A549 (cell line): ENCODE data around the gene CSGALNACT2. TPM values are rescaled to one million over a fixed set of nuclear protein-coding genes. Genes with fewer than 3 reads are reported as not detected.

ENCODE experiments used
- ATAC-seq, 2 experiments: fragments of 200-7000 bp in 1 of 2; fragments of >200 bp in 1 of 2; cut with Nextera tagmentation in 1 of 2; cut with Tn5 transposase in 1 of 2; 3 replicates each; pipeline versions ENCODE4 v1.8.0 to v1.9.1; 2018 to 2020; ENCODE audit warnings: mild to moderate bottlenecking in 1 of 2, moderate library complexity in 1 of 2
- CTCF ChIA-PET: fragments of 300-600 bp; sonication (Branson Sonifier 250); formaldehyde crosslinking; extraction: SDS; loops from one replicate; lab custom pipeline; 2021; ENCODE audit warnings: antibody characterized with exemption, inconsistent platforms; lab: Yijun Ruan, JAX
- POLR2A ChIA-PET: fragments of 350-600 bp; formaldehyde crosslinking; extraction: SDS; loops from one replicate; lab custom pipeline; 2021; ENCODE audit warnings: antibody characterized with exemption, inconsistent platforms; lab: Yijun Ruan, JAX
- DNase-seq, 2 experiments: peaks; one replicate each; pipeline versions ENCODE4 v3.0.0 to v3.0.0-alpha.2; 2011 to 2016; ENCODE audit warnings: low read depth in 1 of 2, low spot score in 1 of 2
- FAIRE-seq: peaks from 2 replicates; lab custom pipeline; 2011; peaks lifted over from hg19 to GRCh38; lab: Jason Lieb, UNC
- H3K27ac ChIP-seq, 2 experiments: fragments of >200 bp; sonication (Bioruptor Twin); formaldehyde crosslinking; 3 replicates each; pipeline ENCODE4 v1.5.1; 2016 to 2017
- H3K4me1 ChIP-seq: fragments of >200 bp; sonication (Bioruptor Twin); formaldehyde crosslinking; 3 replicates; pipeline ENCODE4 v1.6.1; 2016
- H3K4me2 ChIP-seq: fragments of >200 bp; sonication (Bioruptor Twin); formaldehyde crosslinking; 3 replicates; pipeline ENCODE4 v1.6.1; 2016
- H3K4me3 ChIP-seq: fragments of >200 bp; sonication (Bioruptor Twin); formaldehyde crosslinking; 3 replicates; pipeline ENCODE4 v1.5.1; 2016
- H3K9me3 ChIP-seq: fragments of >200 bp; sonication (Bioruptor Twin); formaldehyde crosslinking; 3 replicates; pipeline ENCODE4 v1.6.1; 2016
- ATOH8 ChIP-seq: fragments of 250-450 bp; sonication (Bioruptor Pico); IDR thresholded peaks from 2 replicates; pipeline ENCODE4 v1.5.0; 2020; ENCODE audit warnings: low read depth, mild to moderate bottlenecking, moderate library complexity
- CBX2 ChIP-seq: fragments of 200-600 bp; sonication (generic); IDR thresholded peaks from 2 replicates; pipeline ENCODE4 v1.6.1; 2016; ENCODE audit warnings: low read depth, mild to moderate bottlenecking, borderline replicate concordance
- CBX8 ChIP-seq: fragments of 200-600 bp; sonication (generic); IDR thresholded peaks from 2 replicates; pipeline ENCODE4 v1.6.1; 2016
- EP300 ChIP-seq, 2 experiments: fragments of >200 bp; sonication (Bioruptor Twin); formaldehyde crosslinking; IDR thresholded peaks; 2 replicates in 1 of 2; 3 replicates in 1 of 2; pipeline ENCODE4 v1.6.1; 2016 to 2017
- FOSB ChIP-seq: fragments of 250-450 bp; sonication (Bioruptor Pico); IDR thresholded peaks from 2 replicates; pipeline ENCODE4 v1.5.0; 2020; ENCODE audit warnings: mild to moderate bottlenecking, moderate library complexity
- FOXS1 ChIP-seq: fragments of 250-450 bp; sonication (Bioruptor Pico); IDR thresholded peaks from 2 replicates; pipeline ENCODE4 v1.5.0; 2020; ENCODE audit warnings: mild to moderate bottlenecking, moderate library complexity
- HDAC2 ChIP-seq: fragments of 200-600 bp; sonication (generic); IDR thresholded peaks from 2 replicates; pipeline ENCODE4 v1.6.1; 2016
- HOXB13 ChIP-seq: fragments of 250-450 bp; sonication (Bioruptor Pico); IDR thresholded peaks from 2 replicates; pipeline ENCODE4 v1.5.0; 2020; ENCODE audit warnings: low read depth, mild to moderate bottlenecking, moderate library complexity
- KDM5A ChIP-seq: fragments of 200-600 bp; sonication (generic); IDR thresholded peaks from 2 replicates; pipeline ENCODE4 v1.6.1; 2016; ENCODE audit warnings: antibody characterized with exemption, mild to moderate bottlenecking
- MAZ ChIP-seq: fragments of 150-350 bp; IDR thresholded peaks from 2 replicates; pipeline ENCODE4 v1.6.1; 2014; ENCODE audit warnings: antibody characterized with exemption, low read depth, low read length, borderline replicate concordance
- NR3C1 ChIP-seq: fragments of >200 bp; sonication (Bioruptor Twin); formaldehyde crosslinking; IDR thresholded peaks from 3 replicates; pipeline ENCODE4 v1.6.1; 2017
- PHF8 ChIP-seq: fragments of 200-600 bp; sonication (generic); IDR thresholded peaks from 2 replicates; pipeline ENCODE4 v1.6.1; 2016; ENCODE audit warnings: low read depth, mild to moderate bottlenecking, antibody characterized with exemption, moderate library complexity, borderline replicate concordance
- POLR2AphosphoS2 ChIP-seq: conservative IDR thresholded peaks from 2 replicates; pipeline ENCODE4 v1.6.1; 2012; ENCODE audit warnings: low read length, improper control_type of control experiment, inconsistent platforms
- RCOR1 ChIP-seq: fragments of 150-350 bp; IDR thresholded peaks from 2 replicates; pipeline ENCODE4 v1.6.1; 2014; ENCODE audit warnings: antibody characterized with exemption, low read length, low read depth
- REST ChIP-seq: fragments of 200-600 bp; sonication (generic); IDR thresholded peaks from 2 replicates; pipeline ENCODE4 v1.6.1; 2016; ENCODE audit warnings: antibody characterized with exemption, mild to moderate bottlenecking, moderate library complexity
- SMC3 ChIP-seq: fragments of >200 bp; sonication (Bioruptor Twin); formaldehyde crosslinking; IDR thresholded peaks from 3 replicates; pipeline ENCODE4 v1.6.1; 2018; ENCODE audit warnings: inconsistent platforms
- ZC3H11A ChIP-seq: fragments of 450-650 bp; IDR thresholded peaks from 2 replicates; pipeline ENCODE4 v1.6.1; 2014; ENCODE audit warnings: antibody characterized with exemption, mild to moderate bottlenecking
- ZFP36 ChIP-seq: fragments of 450-650 bp; IDR thresholded peaks from 2 replicates; pipeline ENCODE4 v1.6.1; 2014; ENCODE audit warnings: borderline replicate concordance; ENCODE audit not compliant: partially characterized antibody
- ZNF302 ChIP-seq: fragments of 250-450 bp; sonication (Bioruptor Pico); IDR thresholded peaks from 2 replicates; pipeline ENCODE4 v1.9.0; 2021; ENCODE audit warnings: inconsistent platforms, mild to moderate bottlenecking, moderate library complexity
- WGBS: methylation state at CpG from one replicate; pipeline ENCODE4 v1.1.6; 2017; ENCODE audit errors: missing lambda C conversion rate; 5-methylcytosine and 5-hydroxymethylcytosine counted together
- polyA plus RNA-seq, 4 experiments: library from polyadenylated mRNA; depleted of rRNA in 3 of 4; stranded (reverse); fragments of >200 nt; fragmentation: RNase III in 1 of 4; extraction: RNeasy Plus Mini Kit Qiagen cat#74134 plus additional on column Dnase treatment in 1 of 4; gene quantifications; 2 replicates in 3 of 4; 3 replicates in 1 of 4; pipeline ENCODE4 v1.2.3, GENCODE V29; 2011 to 2017
- TF ChIP-seq, protein P1 (sequence below): fragments of 250-450 bp; sonication (Bioruptor Pico); IDR thresholded peaks from 2 replicates; pipeline ENCODE4 v1.5.0; 2021; ENCODE audit warnings: mild to moderate bottlenecking, moderate library complexity, borderline replicate concordance

Gene CSGALNACT2
- polyA plus RNA-seq, 2 of the 4 experiments (the other 2 are of a cell fraction) = 11.2 to 29.9 TPM

GRCh38 chr10:43223056-43223455 is 84.8 kb downstream of the CSGALNACT2 start:
- CTCF ChIA-PET = interaction anchor here (0.7 to 2.1 kb wide), 3 partner anchors 8 to 28 kb away, joined by 3 to 8 read pairs (median 3); no protein-coding TSS in a partner anchor
- H3K4me2 ChIP-seq = no peak overlapping the region
- DNase-seq (no peak), FAIRE-seq (no peak), ATAC-seq (no peak)
- no peaks in the 10 kb centered on the region for H3K4me1 ChIP-seq
- 40% methylated on average over 1 of the region's 1 CpG for WGBS
- TF ChIP-seq EP300 (IDR thresholded peaks at IDR 0.05) (no peak), RCOR1 (no peak), ZNF302 (no peak), CBX2 (no peak), POLR2AphosphoS2 (no peak), HOXB13 (no peak), CBX8 (no peak), ZC3H11A (no peak), FOSB (no peak), KDM5A (no peak), MAZ (no peak), PHF8 (no peak), REST (no peak), NR3C1 (no peak), ZFP36 (no peak)
- TF ChIP-seq, protein P1, sequence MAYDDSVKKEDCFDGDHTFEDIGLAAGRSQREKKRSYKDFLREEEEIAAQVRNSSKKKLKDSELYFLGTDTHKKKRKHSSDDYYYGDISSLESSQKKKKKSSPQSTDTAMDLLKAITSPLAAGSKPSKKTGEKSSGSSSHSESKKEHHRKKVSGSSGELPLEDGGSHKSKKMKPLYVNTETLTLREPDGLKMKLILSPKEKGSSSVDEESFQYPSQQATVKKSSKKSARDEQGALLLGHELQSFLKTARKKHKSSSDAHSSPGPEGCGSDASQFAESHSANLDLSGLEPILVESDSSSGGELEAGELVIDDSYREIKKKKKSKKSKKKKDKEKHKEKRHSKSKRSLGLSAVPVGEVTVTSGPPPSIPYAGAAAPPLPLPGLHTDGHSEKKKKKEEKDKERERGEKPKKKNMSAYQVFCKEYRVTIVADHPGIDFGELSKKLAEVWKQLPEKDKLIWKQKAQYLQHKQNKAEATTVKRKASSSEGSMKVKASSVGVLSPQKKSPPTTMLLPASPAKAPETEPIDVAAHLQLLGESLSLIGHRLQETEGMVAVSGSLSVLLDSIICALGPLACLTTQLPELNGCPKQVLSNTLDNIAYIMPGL (CRISPR knock-in tag) = no peak
- H3K9me3 ChIP-seq = no peaks in the 10 kb centered on the region
- H3K27ac ChIP-seq = no peak overlapping the region
- no peak overlapping the region for H3K4me3 ChIP-seq
- POLR2A ChIA-PET = no interaction called here

GRCh38 chr10:43224321-43224720 is 86.1 kb downstream of the CSGALNACT2 start:
- ATAC-seq (no peak), FAIRE-seq (no peak), DNase-seq (no peak)
- TF ChIP-seq HDAC2 (no peak), PHF8 (no peak), ATOH8 (CRISPR knock-in tag) (no peak), SMC3 (no peak), FOXS1 (CRISPR knock-in tag) (no peak)
- WGBS = 54% methylated on average over 1 of the region's 1 CpG
- CTCF ChIA-PET = interaction anchor here (0.8 to 1.4 kb wide), 2 partner anchors 9 to 125 kb away, joined by 3 to 4 read pairs; no protein-coding TSS in a partner anchor
- Histone ChIP-seq H3K4me1 (0 out of 3 replicates have a peak, but pooled peaks cover 4% of the 10 kb centered on the region), H3K27ac (no peak overlapping the region), H3K4me3 (no peak overlapping the region), H3K9me3 (no peaks in the 10 kb centered on the region), H3K4me2 (no peak overlapping the region)
- POLR2A ChIA-PET = no interaction called here
